ENCODE measurements around the gene MRPL28.
A peak's percentile ranks its signal among the peaks of the same experiment; 100 is the strongest.
"Not testable (repeated sequence)": the region's sequence is repeated elsewhere in the genome, so short reads cannot be mapped to it uniquely, and the experiment has no call there.

MRPL28 gene

DNA sequence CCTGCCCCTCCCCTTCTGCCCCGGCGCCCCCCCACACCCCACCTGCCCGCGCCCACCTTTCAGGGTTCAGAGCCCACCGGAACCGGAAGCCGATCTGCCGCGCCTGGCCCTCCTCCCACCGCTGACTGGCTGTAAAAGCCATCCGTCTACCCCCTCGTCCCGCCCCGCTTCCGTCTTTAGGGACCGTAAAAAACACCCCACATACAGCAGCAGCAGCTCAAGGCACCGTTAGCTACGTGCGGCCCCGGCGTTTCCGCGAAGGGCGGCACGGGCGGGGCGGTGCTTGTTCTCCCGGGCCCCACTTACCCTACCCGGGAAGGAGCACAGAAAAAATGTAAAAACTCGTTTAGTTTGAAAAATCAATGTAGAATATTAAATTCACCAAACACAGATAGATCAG is at the start of gene MRPL28:
Gene MRPL28, minus strand, starts transcription at position 96 of the 400 bp plus-strand sequence. CDS start 320 bp downstream, outside the sequence.
- DNase-seq (ENCODE audit: low read depth in 2 of 2) = peak; percentile 80 to 85

GRCh38 chr16:415170-415498 is 44.8 kb upstream of the MRPL28 start:
- DNase-seq (ENCODE audit: low read depth in 2 of 2) = not testable (repeated sequence)

- no peak for DNase-seq (ENCODE audit: low read depth in 2 of 2)
Measured at GRCh38 chr16:414395-415169, 44.2 kb upstream of the MRPL28 start.

GRCh38 chr16:411576-412265 is 41.4 kb upstream of the MRPL28 start:
- no peak for DNase-seq (ENCODE audit: low read depth in 2 of 2)

- DNase-seq (ENCODE audit: low read depth in 2 of 2) = no peak
Measured at GRCh38 chr16:410516-411178, 40.3 kb upstream of the MRPL28 start.

DNA sequence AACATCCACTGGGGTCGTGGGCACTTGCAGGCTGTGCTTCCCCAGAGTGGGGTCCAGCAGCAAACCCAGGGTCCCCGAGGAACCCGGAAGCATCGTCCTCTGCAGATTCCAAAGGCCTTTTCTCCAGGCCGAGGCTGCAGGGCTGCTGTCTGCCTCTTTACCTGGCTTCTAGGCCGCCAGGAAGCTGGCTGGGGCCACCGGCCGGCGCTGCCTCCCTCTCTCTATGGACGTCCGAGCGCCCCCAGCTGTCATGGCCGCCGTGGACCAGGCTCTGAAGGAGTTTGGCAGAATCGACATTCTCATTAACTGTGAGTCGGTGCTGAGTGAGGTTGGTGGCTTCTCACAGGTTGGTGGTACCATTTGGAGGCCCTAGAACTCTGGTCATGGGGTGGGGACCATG is 36.9 kb upstream of the MRPL28 start:
- no peak for DNase-seq (ENCODE audit: low read depth in 2 of 2)

- no peak for DNase-seq (ENCODE audit: low read depth in 2 of 2)
Measured at GRCh38 chr16:405548-406506, 35.5 kb upstream of the MRPL28 start.

DNA sequence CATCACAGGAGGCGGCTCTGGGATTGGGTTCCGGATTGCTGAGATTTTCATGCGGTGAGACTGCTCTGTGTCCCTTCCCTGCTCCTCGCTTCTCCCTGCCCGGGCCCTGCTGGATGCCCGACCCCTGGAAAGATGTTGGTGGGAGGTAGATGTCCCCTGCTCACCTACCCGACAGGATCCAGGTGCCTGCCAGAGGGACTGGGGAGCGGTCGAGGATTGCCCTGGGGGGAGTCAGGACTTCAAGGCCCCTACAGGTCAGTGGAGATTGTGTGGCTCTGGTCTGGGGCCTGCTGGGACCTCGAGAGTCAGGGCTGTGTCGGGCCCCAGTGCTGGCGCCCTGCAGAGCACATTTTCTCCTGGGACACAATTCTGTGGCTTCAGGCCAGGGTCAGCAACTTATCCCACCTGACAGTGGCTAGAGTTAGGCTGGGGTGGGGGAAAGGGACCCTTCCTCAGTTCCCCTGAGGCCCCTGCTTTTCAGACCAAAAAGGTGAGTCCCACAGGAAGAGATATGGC is 34.7 kb upstream of the MRPL28 start:
- no peak for DNase-seq (ENCODE audit: low read depth in 2 of 2)

DNA sequence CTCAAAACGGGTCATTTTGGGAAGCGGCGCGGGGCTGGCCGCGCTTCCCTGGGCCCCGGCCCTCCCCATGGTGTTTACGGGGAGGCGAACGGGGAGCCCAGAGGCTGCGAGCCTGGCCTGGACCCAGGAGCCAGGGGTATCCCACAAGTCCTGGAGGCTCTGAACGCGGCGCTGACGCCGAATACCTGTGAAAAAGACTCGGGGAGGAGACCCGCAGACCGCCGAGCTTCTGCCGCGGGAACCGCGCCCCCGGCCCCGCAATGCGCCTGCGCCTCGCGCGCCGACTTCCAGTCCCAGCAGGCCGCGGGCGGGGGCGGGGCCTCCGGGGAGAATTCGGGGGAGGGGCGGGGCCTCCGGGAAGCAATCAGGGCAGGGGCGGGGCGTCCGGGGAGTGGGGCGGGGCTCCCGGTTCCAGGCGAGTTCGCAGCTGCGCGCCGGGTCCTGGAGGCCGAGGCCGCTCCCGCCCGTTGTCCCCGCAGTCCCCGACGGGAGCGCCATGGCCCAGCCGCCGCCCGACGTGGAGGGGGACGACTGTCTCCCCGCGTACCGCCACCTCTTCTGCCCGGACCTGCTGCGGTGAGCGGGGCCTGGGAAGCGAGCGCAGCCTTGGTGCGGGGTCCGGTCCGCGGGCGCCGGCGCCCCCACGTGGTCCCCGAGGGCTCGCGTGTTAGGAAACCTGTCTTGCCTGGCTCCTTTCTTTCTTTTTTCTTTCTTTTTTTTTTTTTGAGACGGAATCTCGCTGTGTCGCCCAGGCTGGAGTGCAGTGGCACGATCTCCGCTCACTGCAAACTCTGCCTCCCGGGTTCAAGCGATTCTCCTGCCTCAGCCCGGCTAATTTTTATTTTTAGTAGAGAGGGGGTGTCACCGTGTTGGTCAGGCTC is 31.4 kb upstream of the MRPL28 start, which contains the start of gene DECR2:
Gene DECR2, plus strand, starts transcription at position 418 of the 881 bp plus-strand sequence. Its CDS starts 79 bp downstream, at position 497.
- DNase-seq (ENCODE audit: low read depth in 2 of 2) = peak; percentile 99

DNA sequence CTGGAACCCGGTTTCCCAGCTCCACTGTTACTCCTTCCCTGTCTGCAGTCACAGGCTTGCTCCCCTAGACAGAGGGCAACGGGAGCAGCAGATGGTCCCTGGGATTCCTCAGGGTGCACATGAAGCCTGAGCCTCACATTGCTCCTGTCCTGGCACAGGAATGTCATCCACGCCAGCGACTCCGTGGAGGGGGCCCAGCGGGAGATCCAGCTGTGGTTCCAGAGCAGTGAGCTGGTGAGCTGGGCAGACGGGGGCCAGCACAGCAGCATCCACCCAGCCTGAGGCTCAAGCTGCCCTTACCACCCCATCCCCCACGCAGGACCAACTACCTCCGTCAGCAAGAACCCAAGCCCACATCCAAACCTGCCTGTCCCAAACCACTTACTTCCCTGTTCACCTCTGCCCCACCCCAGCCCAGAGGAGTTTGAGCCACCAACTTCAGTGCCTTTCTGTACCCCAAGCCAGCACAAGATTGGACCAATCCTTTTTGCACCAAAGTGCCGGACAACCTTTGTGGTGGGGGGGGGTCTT is 29.8 kb upstream of the MRPL28 start:
- no peak for DNase-seq (ENCODE audit: low read depth in 2 of 2)

DNA sequence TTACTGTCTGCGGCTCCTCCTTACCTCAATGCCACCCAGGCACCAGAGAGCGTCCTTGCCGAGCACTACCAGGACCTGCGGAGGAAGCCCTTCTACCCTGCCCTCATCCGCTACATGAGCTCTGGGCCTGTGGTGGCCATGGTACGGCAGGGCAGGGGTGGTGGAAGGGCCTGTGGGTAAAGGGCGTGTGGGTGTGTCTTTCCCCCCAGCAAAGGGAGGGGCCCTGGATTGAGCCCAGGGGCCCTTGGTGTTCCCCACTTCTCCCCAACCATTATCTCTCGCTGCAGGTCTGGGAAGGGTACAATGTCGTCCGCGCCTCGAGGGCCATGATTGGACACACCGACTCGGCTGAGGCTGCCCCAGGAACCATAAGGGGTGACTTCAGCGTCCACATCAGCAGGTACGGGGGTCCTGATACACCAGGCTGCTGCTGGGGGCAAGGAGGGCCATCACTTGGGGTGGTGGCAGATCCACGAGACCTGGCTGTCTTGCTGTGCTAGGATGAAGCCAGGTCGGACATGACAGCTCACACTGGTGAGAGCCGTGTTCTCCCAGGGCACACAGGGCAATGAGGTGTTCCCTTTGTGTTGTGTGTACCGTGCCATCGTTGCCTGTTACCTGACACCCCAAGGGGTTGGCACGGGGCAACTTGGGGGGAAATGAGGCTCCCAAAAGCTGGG is 29.1 kb upstream of the MRPL28 start:
- DNase-seq (ENCODE audit: low read depth in 2 of 2) = no peak

DNA sequence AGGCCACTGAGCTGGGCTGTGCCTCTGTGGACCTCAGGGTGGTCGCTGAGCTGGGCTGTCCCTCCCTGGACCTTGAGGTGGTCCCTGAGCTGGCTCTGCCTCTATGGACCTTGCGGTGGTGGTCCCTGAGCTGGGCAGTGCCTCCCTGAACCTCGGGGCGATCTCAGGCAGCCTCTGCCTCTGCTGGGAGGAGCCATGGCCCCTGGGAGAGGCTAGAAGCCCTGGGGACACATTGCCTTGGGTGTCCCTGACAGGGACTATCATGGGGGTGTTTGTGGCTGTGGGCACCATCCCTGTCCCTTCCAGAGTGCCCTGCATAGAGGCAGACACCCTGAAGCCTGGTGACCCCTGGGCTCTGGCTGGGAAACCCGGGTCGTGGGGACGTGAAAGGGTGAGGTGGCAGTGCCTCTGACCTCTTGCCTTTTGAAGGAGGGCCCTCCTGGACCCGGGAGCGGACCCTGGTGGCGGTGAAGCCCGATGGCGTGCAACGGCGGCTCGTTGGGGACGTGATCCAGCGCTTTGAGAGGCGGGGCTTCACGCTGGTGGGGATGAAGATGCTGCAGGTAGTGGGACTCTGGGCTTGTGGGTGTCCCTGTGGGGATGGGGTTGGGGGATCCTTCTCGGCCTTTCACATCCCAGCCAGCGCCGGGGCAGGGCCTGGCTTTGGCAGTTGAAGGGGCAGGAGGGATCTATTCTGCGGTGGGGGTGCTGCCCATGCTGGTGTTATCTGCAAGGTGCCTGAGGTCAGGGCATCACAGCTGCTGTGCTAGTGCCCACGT is 28.4 kb upstream of the MRPL28 start:
- DNase-seq (ENCODE audit: low read depth in 2 of 2) = no peak

- DNase-seq (ENCODE audit: low read depth in 2 of 2) = no peak
Measured at GRCh38 chr16:397736-398332, 27.5 kb upstream of the MRPL28 start.

- DNase-seq (ENCODE audit: low read depth in 2 of 2) = no peak
Measured at GRCh38 chr16:397135-397661, 26.9 kb upstream of the MRPL28 start, which contains the start of gene NME4. TSS of gene NME4 (plus strand) at chr16:397199. CDS start at chr16:397223, 24 bp downstream.

- no peak for DNase-seq (ENCODE audit: low read depth in 2 of 2)
Measured at GRCh38 chr16:396605-397004, 26.3 kb upstream of the MRPL28 start.

GRCh38 chr16:396199-396598 is 25.9 kb upstream of the MRPL28 start:
- DNase-seq (ENCODE audit: low read depth in 2 of 2) = no peak

GRCh38 chr16:392450-393030 is 22.2 kb upstream of the MRPL28 start:
- no peak for DNase-seq (ENCODE audit: low read depth in 2 of 2)
